ENCODE results near the gene ST7.

DNA sequence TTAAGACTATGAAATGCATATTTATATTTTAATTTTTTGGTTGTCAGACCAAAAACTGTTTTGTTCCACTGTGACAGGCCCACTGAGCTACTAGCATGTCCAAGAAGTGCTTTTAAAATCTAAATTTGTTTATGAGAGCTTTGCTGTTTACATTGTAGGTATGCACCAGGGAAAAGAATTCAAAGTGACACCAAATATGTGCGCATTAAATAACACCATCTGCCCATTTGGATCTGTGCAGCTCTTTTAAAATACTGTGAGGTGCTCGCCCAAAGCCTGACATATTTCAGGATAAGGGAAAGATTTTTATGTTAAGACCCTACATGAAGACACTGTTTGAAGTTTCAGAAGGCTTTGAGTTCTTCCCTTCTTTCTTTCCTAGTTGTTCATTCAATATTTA, 162.9 kb downstream of the ST7 start:
- TF ChIP-seq, protein P1, sequence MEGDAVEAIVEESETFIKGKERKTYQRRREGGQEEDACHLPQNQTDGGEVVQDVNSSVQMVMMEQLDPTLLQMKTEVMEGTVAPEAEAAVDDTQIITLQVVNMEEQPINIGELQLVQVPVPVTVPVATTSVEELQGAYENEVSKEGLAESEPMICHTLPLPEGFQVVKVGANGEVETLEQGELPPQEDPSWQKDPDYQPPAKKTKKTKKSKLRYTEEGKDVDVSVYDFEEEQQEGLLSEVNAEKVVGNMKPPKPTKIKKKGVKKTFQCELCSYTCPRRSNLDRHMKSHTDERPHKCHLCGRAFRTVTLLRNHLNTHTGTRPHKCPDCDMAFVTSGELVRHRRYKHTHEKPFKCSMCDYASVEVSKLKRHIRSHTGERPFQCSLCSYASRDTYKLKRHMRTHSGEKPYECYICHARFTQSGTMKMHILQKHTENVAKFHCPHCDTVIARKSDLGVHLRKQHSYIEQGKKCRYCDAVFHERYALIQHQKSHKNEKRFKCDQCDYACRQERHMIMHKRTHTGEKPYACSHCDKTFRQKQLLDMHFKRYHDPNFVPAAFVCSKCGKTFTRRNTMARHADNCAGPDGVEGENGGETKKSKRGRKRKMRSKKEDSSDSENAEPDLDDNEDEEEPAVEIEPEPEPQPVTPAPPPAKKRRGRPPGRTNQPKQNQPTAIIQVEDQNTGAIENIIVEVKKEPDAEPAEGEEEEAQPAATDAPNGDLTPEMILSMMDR (IDR thresholded peaks at IDR 0.05; ENCODE audit: insufficient read depth, low read depth, low read length) = no peak
- no peak for TF ChIP-seq EZH2 (IDR thresholded peaks at IDR 0.05; ENCODE audit: insufficient read depth, low read length)
